ENCODE measurements around the gene PAIP1. TPM values are rescaled to one million over a fixed set of nuclear protein-coding genes. Genes with fewer than 3 reads are reported as not detected.
"Not testable (repeated sequence)": the region's sequence is repeated elsewhere in the genome, so short reads cannot be mapped to it uniquely, and the experiment has no call there.

PAIP1 gene
- total RNA-seq, 1 experiment from 2014 or later: 162 TPM

GRCh38 chr5:43556607-43556856 is 345 bp downstream of the PAIP1 start:
- H3K36me3 ChIP-seq: peaks cover 39% of the 10 kb centered on the region
- peaks cover 12% of the 10 kb centered on the region for H3K4me1 ChIP-seq
- H3K27me3 ChIP-seq; H3K9me3 ChIP-seq (replicated peaks); DNase-seq: not testable (repeated sequence)
- H3K4me3 ChIP-seq: peak overlapping the region; percentile 96
- H3K27ac ChIP-seq: peak overlapping the region; percentile 86

DNA sequence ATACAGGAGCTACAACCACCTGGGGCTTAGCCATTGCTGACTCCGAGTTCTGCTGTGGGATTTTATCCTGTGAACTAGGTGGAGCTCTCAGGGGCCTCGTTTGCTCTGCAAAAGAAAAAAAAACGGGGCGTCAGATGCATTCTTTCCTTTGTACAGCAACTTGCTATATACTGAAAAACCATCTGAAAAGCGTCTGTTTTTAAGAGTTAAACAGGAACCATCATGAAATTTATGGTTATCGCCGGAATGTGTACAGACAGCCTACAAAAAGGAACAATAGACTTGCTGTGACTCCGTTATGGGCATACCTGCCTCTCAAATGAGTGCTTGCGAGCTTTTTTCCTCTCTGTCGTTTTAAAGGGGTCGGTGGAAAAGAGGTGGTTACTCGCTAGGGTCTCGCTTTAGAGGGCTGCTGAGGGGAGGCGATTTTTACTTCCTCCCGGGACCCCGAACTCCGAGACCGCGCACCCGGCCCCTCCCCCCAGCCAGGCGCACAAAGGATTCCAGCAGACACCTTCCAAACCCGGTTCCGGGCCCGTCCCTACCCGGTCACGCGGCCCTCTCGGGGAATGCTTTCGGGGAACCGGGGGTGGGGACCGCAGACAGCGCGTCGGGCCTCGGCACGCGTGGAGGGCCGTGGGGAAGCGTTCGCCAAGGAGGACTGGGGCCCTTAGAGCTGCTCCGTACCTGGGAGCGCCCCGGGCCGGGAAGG is 826 bp downstream of the PAIP1 start:
- peak overlapping the region; percentile 86 for H3K27ac ChIP-seq
- DNase-seq: peak; percentile 61 to 63
- H3K27me3 ChIP-seq: no peaks in the 10 kb centered on the region
- no peaks in the 10 kb centered on the region for H3K9me3 ChIP-seq (replicated peaks)
- peak overlapping the region; percentile 96 for H3K4me3 ChIP-seq
- H3K4me1 ChIP-seq: peaks cover 8% of the 10 kb centered on the region
- peaks cover 44% of the 10 kb centered on the region for H3K36me3 ChIP-seq

DNA sequence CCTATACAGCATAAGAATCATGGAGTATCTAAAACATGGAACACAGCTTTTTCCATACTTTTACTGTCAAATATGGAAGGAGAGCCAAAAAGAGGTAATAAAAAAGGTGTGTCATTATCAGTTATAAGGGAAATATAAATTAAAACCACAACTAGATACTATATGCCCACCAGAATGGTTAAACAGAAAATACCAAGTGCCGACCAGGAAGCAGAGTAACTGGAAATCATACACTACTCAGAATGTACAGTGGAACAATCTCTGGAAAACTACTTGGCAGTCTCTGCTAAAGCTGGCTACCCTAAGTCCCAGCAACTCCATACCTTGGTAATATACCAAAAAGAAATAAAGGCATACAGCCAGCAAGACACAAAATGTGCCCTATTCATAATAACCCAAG is 2.4 kb downstream of the PAIP1 start:
- no peak for DNase-seq
- H3K36me3 ChIP-seq: peaks cover 56% of the 10 kb centered on the region
- no peaks in the 10 kb centered on the region for H3K9me3 ChIP-seq (replicated peaks)
- no peak overlapping the region for H3K4me3 ChIP-seq
- peaks cover 8% of the 10 kb centered on the region for H3K4me1 ChIP-seq
- no peaks in the 10 kb centered on the region for H3K27me3 ChIP-seq
- no peak overlapping the region for H3K27ac ChIP-seq

DNA sequence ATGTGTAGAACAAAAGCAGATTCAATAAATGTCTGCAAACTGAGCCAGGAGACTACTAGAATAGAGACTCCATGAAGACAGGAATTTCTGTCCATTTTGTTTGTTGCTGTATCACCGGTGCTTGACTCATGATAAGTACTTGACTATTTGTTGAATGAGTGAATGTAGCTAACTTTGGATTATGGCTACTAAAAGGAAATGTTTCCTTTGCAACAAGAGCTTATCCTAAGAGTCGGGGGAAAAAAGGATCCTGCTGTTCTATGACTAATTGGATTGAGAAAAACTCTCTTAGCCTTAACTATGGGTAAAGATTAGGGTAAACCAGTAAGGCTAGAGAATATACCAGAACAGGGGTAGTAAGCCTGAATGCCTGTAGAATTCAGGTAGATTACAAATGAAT is 3.5 kb downstream of the PAIP1 start:
- Histone ChIP-seq H3K36me3 (peaks cover 68% of the 10 kb centered on the region), H3K27me3 (no peaks in the 10 kb centered on the region), H3K4me1 (peaks cover 8% of the 10 kb centered on the region), H3K9me3 (replicated peaks) (no peaks in the 10 kb centered on the region), H3K27ac (no peak overlapping the region), H3K4me3 (no peak overlapping the region)
- DNase-seq: no peak

- DNase-seq: no peak
- H3K36me3 ChIP-seq: peaks cover 78% of the 10 kb centered on the region
- H3K27me3 ChIP-seq: no peaks in the 10 kb centered on the region
- H3K9me3 ChIP-seq (replicated peaks): no peaks in the 10 kb centered on the region
- peaks cover 8% of the 10 kb centered on the region for H3K4me1 ChIP-seq
- H3K4me3 ChIP-seq: no peak overlapping the region
- H3K27ac ChIP-seq: no peak overlapping the region
Observed at GRCh38 chr5:43551731-43552130, 5.1 kb downstream of the PAIP1 start.

DNA sequence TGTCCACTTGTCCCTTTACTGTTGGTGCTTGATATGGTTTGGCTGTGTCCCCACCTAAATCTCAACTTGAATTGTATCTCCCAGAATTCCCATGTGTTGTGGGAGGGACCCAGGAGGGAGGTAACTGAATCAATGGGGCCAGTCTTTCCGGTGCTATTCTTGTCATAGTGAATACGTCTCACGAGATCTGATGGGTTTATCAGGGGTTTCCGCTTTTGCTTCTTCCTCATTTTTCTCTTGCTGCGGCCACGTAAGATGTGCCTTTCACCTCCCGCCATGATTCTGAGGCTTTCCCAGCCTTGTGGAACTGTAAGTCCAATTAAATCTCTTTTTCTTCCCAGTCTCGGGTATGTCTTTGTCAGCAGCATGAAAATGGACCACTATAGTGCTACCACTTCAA is 7.6 kb downstream of the PAIP1 start:
- H3K27ac ChIP-seq; DNase-seq; H3K4me1 ChIP-seq; H3K9me3 ChIP-seq (replicated peaks); H3K27me3 ChIP-seq; H3K4me3 ChIP-seq: not testable (repeated sequence)
- peaks cover 88% of the 10 kb centered on the region for H3K36me3 ChIP-seq

GRCh38 chr5:43548358-43548757 is 8.5 kb downstream of the PAIP1 start:
- no peak overlapping the region for H3K4me3 ChIP-seq
- H3K36me3 ChIP-seq: peaks cover 84% of the 10 kb centered on the region
- H3K27me3 ChIP-seq: no peaks in the 10 kb centered on the region
- H3K27ac ChIP-seq: no peak overlapping the region
- DNase-seq: no peak
- H3K4me1 ChIP-seq: no peaks in the 10 kb centered on the region
- H3K9me3 ChIP-seq (replicated peaks): no peaks in the 10 kb centered on the region

GRCh38 chr5:43547532-43547931 is 9.3 kb downstream of the PAIP1 start:
- H3K4me1 ChIP-seq: no peaks in the 10 kb centered on the region
- H3K9me3 ChIP-seq (replicated peaks): no peaks in the 10 kb centered on the region
- H3K27me3 ChIP-seq: no peaks in the 10 kb centered on the region
- H3K36me3 ChIP-seq: peaks cover 82% of the 10 kb centered on the region
- no peak for DNase-seq
- no peak overlapping the region for H3K4me3 ChIP-seq
- H3K27ac ChIP-seq: no peak overlapping the region

GRCh38 chr5:43543434-43543833 is 13.4 kb downstream of the PAIP1 start:
- Histone ChIP-seq H3K4me1 (no peaks in the 10 kb centered on the region), H3K27ac (no peak overlapping the region), H3K27me3 (no peaks in the 10 kb centered on the region), H3K36me3 (peaks cover 79% of the 10 kb centered on the region), H3K9me3 (replicated peaks) (no peaks in the 10 kb centered on the region), H3K4me3 (no peak overlapping the region)
- DNase-seq: no peak

DNA sequence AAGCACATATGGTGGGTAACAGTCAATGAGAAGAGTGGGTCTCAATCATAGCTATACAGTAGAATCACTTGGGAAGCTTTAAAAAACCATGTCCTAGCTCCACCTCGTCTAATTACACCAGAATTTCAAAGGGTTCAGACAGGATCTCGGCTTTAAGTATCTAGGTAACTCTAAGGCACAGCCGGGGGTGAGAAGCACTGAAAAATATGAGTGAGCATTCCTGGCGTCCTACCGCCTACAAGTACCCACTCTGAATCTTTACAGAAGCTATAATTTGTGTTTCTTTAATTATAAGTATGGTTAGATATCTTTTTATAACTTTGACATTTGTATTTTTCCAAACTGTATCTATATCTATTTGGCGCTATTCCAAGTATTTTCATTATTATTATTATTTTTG is 16.1 kb downstream of the PAIP1 start:
- no peak overlapping the region for H3K27ac ChIP-seq
- H3K4me1 ChIP-seq: no peaks in the 10 kb centered on the region
- H3K4me3 ChIP-seq: no peak overlapping the region
- H3K36me3 ChIP-seq: peaks cover 82% of the 10 kb centered on the region
- H3K9me3 ChIP-seq (replicated peaks): no peaks in the 10 kb centered on the region
- DNase-seq: no peak
- no peaks in the 10 kb centered on the region for H3K27me3 ChIP-seq

DNA sequence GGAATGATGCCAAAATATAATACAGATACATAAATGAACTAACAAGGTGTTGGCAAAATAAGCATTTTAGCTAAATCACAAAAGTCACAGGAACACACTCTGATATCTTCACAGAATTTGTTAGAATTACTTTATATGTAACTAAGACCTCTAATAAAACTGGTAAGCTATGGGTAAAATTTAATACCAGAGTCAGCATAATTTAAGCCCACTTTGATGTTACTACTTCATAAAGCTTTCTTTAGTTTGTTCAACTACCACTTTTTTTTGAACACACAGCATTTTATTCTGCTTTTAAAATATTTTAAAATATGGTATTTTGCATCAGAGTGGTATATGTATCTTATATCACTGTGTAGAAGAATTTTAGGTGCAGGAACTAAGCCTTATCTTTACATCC is 19.9 kb downstream of the PAIP1 start:
- no peak overlapping the region for H3K4me3 ChIP-seq
- H3K9me3 ChIP-seq (replicated peaks): no peaks in the 10 kb centered on the region
- DNase-seq: no peak
- peaks cover 90% of the 10 kb centered on the region for H3K36me3 ChIP-seq
- H3K4me1 ChIP-seq: no peaks in the 10 kb centered on the region
- H3K27me3 ChIP-seq: no peaks in the 10 kb centered on the region
- H3K27ac ChIP-seq: no peak overlapping the region

- no peaks in the 10 kb centered on the region for H3K27me3 ChIP-seq
- no peaks in the 10 kb centered on the region for H3K4me1 ChIP-seq
- peaks cover 92% of the 10 kb centered on the region for H3K36me3 ChIP-seq
- no peak overlapping the region for H3K27ac ChIP-seq
- no peak overlapping the region for H3K4me3 ChIP-seq
- no peaks in the 10 kb centered on the region for H3K9me3 ChIP-seq (replicated peaks)
- no peak for DNase-seq
Observed at GRCh38 chr5:43533646-43534045, 23.2 kb downstream of the PAIP1 start.

GRCh38 chr5:43530648-43531047 is 26.2 kb downstream of the PAIP1 start:
- peaks cover 88% of the 10 kb centered on the region for H3K36me3 ChIP-seq
- DNase-seq: no peak
- H3K27me3 ChIP-seq: no peaks in the 10 kb centered on the region
- H3K27ac ChIP-seq: no peak overlapping the region
- H3K4me1 ChIP-seq: no peaks in the 10 kb centered on the region
- H3K4me3 ChIP-seq: no peak overlapping the region
- H3K9me3 ChIP-seq (replicated peaks): no peaks in the 10 kb centered on the region

GRCh38 chr5:43523662-43524072 is 33.2 kb downstream of the PAIP1 start:
- H3K36me3 ChIP-seq: peaks cover 32% of the 10 kb centered on the region
- no peak overlapping the region for H3K4me3 ChIP-seq
- H3K9me3 ChIP-seq (replicated peaks): peaks cover 2% of the 10 kb centered on the region; the same call in 1 of the 2 replicates
- no peaks in the 10 kb centered on the region for H3K27me3 ChIP-seq
- H3K4me1 ChIP-seq: no peaks in the 10 kb centered on the region
- DNase-seq: no peak
- no peak overlapping the region for H3K27ac ChIP-seq

DNA sequence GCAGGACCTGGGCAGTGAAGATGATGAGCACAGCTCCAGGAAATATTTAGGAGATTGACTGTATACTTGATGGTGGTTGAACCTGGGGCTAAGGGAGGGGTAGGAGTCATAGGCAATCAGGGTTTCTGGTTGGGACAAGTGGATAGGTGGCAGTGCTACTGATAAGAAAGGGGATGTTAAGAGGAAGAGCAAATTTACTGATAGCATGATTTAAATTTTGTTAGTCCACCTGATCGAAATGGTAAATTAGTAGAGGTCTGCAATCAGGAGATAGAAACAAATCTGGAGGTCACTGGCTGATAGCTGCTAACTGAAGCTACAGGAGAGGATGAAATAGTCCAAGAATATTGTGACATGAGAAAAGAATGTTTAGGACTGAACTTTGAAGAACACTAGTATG is 36.3 kb downstream of the PAIP1 start:
- no peak overlapping the region for H3K4me3 ChIP-seq
- peaks cover 2% of the 10 kb centered on the region; the same call in 1 of the 2 replicates for H3K9me3 ChIP-seq (replicated peaks)
- DNase-seq: no peak
- no peaks in the 10 kb centered on the region for H3K27me3 ChIP-seq
- H3K27ac ChIP-seq: no peak overlapping the region
- no peaks in the 10 kb centered on the region for H3K4me1 ChIP-seq
- peaks cover 10% of the 10 kb centered on the region for H3K36me3 ChIP-seq

DNA sequence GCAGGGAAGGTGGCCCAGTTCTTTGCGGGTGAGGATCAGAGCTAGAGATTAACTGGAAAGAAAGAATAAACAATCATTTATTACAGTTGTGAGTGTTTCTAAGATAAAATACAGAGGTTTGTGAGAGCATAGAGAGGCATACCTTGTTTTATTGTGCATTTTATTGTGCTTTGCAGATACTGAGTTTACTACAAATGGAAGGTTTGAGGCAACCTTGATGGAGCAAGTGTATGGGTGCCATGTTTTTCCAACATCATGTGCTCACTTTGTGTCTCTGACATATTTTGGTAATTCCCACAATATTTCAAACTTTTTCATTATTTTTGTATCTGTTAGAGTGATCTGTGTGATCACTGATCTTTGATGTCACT is 41.2 kb downstream of the PAIP1 start:
- H3K9me3 ChIP-seq (replicated peaks): no peaks in the 10 kb centered on the region
- no peak for DNase-seq
- H3K4me3 ChIP-seq: peak overlapping the region; percentile 72
- peak overlapping the region; percentile 88; the same call in 1 of the 2 replicates for H3K27ac ChIP-seq
- no peaks in the 10 kb centered on the region for H3K27me3 ChIP-seq
- H3K4me1 ChIP-seq: peaks cover 6% of the 10 kb centered on the region; the same call in 1 of the 2 replicates
- H3K36me3 ChIP-seq: no peaks in the 10 kb centered on the region

All from SJCRH30 (cell line).